ENCODE data around the gene SETDB2. TPM values are rescaled to one million over a fixed set of nuclear protein-coding genes. Genes with fewer than 3 reads are reported as not detected.

The SETDB2 gene
- total RNA-seq, 1 donor from 2014 or later = 10.8 TPM

DNA sequence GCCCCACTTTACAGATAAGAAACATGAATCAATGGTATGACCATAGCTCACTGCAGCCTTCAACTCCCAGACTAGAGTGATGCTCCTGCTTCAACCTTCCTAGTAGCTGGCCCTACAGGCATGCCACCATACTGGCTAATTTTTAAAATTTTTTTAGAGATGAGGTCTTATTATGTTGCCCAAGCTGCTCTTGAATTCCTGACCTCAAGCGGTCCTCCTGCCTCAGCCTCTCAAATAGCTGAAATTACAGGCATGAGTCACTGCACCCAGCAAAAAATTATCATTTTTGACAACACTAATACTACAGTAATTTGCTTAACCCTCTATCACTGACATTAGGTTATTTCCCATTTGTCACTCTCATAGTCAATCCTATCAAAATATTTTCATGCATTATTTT is 15.0 kb upstream of the SETDB2 start:
- no peak overlapping the region for H3K4me3 Mint-ChIP-seq
- no peak for DNase-seq (ENCODE audit: low spot score in 2 of 2, unreplicated experiment in 2 of 2)
- no peaks in the 10 kb centered on the region for H3K4me1 Mint-ChIP-seq
- H3K9me3 Mint-ChIP-seq = no peaks in the 10 kb centered on the region
- H3K27me3 Mint-ChIP-seq (ENCODE audit: low read depth) = no peaks in the 10 kb centered on the region
- H3K27ac Mint-ChIP-seq = no peak overlapping the region
- TF ChIP-seq, protein P1, sequence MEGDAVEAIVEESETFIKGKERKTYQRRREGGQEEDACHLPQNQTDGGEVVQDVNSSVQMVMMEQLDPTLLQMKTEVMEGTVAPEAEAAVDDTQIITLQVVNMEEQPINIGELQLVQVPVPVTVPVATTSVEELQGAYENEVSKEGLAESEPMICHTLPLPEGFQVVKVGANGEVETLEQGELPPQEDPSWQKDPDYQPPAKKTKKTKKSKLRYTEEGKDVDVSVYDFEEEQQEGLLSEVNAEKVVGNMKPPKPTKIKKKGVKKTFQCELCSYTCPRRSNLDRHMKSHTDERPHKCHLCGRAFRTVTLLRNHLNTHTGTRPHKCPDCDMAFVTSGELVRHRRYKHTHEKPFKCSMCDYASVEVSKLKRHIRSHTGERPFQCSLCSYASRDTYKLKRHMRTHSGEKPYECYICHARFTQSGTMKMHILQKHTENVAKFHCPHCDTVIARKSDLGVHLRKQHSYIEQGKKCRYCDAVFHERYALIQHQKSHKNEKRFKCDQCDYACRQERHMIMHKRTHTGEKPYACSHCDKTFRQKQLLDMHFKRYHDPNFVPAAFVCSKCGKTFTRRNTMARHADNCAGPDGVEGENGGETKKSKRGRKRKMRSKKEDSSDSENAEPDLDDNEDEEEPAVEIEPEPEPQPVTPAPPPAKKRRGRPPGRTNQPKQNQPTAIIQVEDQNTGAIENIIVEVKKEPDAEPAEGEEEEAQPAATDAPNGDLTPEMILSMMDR (IDR thresholded peaks at IDR 0.05; ENCODE audit: unreplicated experiment) = no peak
- peaks cover 16% of the 10 kb centered on the region for H3K36me3 Mint-ChIP-seq

DNA sequence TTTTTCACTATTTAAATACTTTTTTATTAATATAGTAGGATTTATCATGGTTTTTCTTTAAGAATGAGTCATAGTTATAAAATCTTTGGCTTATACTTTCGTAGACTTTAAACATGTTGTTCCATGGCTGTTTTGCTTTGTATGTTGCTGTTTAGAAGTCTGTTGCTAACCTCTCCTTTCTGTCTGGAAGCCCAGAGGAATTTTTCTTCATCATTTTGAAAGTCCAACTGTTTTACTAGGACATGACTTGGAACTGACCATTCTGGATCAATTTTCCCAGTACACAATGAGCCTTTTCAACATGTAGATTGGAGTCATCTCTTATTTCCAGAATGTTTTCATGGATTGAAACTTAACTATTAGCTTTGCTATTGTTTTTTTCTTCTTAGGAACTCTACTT is 8.1 kb upstream of the SETDB2 start:
- Mint-ChIP-seq H3K27me3 (ENCODE audit: low read depth) (no peaks in the 10 kb centered on the region), H3K27ac (no peak overlapping the region), H3K4me3 (no peak overlapping the region), H3K36me3 (peaks cover 3% of the 10 kb centered on the region), H3K4me1 (no peaks in the 10 kb centered on the region), H3K9me3 (no peaks in the 10 kb centered on the region)
- no peak for DNase-seq (ENCODE audit: low spot score in 2 of 2, unreplicated experiment in 2 of 2)
- TF ChIP-seq, protein P1 (IDR thresholded peaks at IDR 0.05; ENCODE audit: unreplicated experiment) = no peak

DNA sequence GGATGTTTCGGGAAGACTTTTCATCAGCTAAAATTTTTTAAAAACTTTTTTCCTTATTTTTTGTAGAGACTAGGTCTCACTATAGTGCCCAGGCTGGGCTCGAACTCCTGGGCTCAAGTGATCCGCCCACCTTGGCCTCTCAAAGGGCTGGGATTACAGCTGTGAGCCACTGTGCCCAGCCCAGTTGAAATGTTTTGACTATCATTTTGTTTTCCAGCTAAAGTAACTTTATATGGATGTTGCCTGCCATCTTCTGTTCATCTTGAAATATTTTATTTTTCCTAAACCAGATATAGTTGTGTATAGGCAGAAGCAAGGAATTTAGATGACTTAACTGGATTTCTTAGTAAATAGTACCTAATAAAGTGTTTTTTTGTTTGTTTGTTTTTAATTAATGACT is 7.2 kb upstream of the SETDB2 start:
- TF ChIP-seq, protein P1 (IDR thresholded peaks at IDR 0.05; ENCODE audit: unreplicated experiment) = no peak
- Mint-ChIP-seq H3K4me3 (no peak overlapping the region), H3K27me3 (ENCODE audit: low read depth) (no peaks in the 10 kb centered on the region), H3K27ac (no peak overlapping the region), H3K9me3 (no peaks in the 10 kb centered on the region), H3K4me1 (no peaks in the 10 kb centered on the region), H3K36me3 (peaks cover 3% of the 10 kb centered on the region)
- DNase-seq (ENCODE audit: low spot score in 2 of 2, unreplicated experiment in 2 of 2) = no peak

DNA sequence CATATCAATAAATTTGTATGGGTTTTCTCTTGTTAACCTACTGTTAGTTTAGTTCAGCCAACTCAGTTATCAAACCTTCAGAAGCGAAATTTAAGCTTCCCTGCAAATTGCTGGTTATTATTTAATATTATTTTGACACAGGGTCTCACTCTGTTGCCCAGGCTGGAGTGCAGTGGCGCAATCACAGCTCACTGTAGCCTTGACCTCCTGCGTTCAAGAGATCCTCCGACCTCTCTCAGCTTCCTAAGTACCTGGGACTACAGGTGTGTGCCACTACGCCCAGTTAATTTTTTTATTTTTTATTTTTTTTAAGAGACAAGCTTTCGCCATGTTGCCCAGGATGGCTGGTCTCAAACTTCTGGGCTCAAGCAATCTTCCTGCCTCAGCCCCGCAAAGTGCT is 6.4 kb upstream of the SETDB2 start:
- Mint-ChIP-seq H3K27me3 (ENCODE audit: low read depth) (no peaks in the 10 kb centered on the region), H3K9me3 (no peaks in the 10 kb centered on the region), H3K27ac (no peak overlapping the region), H3K4me3 (no peak overlapping the region), H3K36me3 (no peaks in the 10 kb centered on the region), H3K4me1 (no peaks in the 10 kb centered on the region)
- TF ChIP-seq, protein P1 (IDR thresholded peaks at IDR 0.05; ENCODE audit: unreplicated experiment) = no peak
- DNase-seq (ENCODE audit: low spot score in 2 of 2, unreplicated experiment in 2 of 2) = no peak

DNA sequence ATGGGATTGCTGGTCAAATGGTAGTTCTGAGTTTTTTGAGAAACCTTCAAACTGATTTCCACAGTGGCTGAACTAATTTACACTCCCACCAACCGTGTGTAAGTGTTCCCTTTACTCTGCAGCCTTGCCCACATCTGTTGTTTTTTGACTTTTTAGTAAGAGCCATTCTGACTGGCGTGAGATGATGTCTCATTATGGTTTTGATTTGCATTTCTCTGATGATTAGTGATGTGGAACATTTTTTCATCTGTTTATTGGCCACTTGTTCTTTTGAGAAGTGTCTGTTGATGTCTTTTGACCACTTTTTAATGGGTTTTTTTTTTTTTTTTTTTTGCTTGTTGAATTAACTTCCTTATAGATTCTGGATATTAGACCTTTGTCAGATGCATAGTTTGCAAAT is 4.5 kb upstream of the SETDB2 start:
- TF ChIP-seq, protein P1 (IDR thresholded peaks at IDR 0.05; ENCODE audit: unreplicated experiment) = no peak
- H3K27ac Mint-ChIP-seq = no peak overlapping the region
- DNase-seq (ENCODE audit: low spot score in 2 of 2, unreplicated experiment in 2 of 2) = no peak
- H3K9me3 Mint-ChIP-seq = no peaks in the 10 kb centered on the region
- no peaks in the 10 kb centered on the region for H3K36me3 Mint-ChIP-seq
- peaks cover 10% of the 10 kb centered on the region for H3K4me1 Mint-ChIP-seq
- no peak overlapping the region for H3K4me3 Mint-ChIP-seq
- H3K27me3 Mint-ChIP-seq (ENCODE audit: low read depth) = no peaks in the 10 kb centered on the region

DNA sequence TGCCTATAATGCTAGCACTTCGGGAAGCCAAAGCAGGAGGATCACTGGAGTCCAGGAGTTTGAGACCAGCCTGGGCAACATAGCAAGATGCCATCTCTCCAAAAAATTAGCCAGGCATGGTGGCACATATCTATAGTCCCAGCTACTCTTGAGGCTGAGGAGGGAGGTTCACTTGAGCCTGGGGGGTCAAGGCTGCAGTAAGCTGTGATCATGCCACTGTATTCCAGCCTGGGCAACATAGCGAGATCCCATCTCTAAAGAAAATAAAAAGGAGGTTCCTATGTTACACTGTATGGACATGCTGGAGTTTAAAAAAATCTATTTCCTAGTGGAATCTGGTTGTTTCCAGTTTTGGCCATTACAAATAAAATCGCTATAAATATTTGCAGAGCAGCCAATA is 2.8 kb upstream of the SETDB2 start:
- Mint-ChIP-seq H3K27me3 (ENCODE audit: low read depth) (no peaks in the 10 kb centered on the region), H3K36me3 (no peaks in the 10 kb centered on the region), H3K27ac (no peak overlapping the region), H3K4me1 (peaks cover 20% of the 10 kb centered on the region), H3K9me3 (no peaks in the 10 kb centered on the region), H3K4me3 (no peak overlapping the region)
- no peak for DNase-seq (ENCODE audit: low spot score in 2 of 2, unreplicated experiment in 2 of 2)
- TF ChIP-seq, protein P1 (IDR thresholded peaks at IDR 0.05; ENCODE audit: unreplicated experiment) = no peak

Data from mesothelial cell of epicardium (in vitro differentiated cells).